HG03108 (cell line): ENCODE data around the gene EXOSC9.
A peak's percentile ranks its signal among the peaks of the same experiment; 100 is the strongest.
"Not testable (repeated sequence)": the region's sequence is repeated elsewhere in the genome, so short reads cannot be mapped to it uniquely, and the experiment has no call there.

Experiments
- ATAC-seq: cut with Tn5 transposase; IDR thresholded peaks from one replicate; pipeline ENCODE4 v1.9.1; 2021; ENCODE audit warnings: moderate library complexity; ENCODE audit not compliant: unreplicated experiment

Gene EXOSC9

GRCh38 chr4:121800961-121801714, at the start of gene EXOSC9:
Gene EXOSC9, plus strand, starts transcription at chr4:121801323. Its CDS starts 102 bp downstream, at chr4:121801425.
- peak; percentile 73 for ATAC-seq

- not testable (repeated sequence) for ATAC-seq
Observed at GRCh38 chr4:121752142-121752541, 49.0 kb upstream of the EXOSC9 start.

- ATAC-seq, result no peak
Observed at GRCh38 chr4:121758925-121759568, 42.1 kb upstream of the EXOSC9 start.

- no peak for ATAC-seq
Observed at GRCh38 chr4:121760205-121760604, 40.9 kb upstream of the EXOSC9 start.

- no peak for ATAC-seq
Observed at GRCh38 chr4:121764303-121764701, 36.8 kb upstream of the EXOSC9 start.

- ATAC-seq, result no peak
Observed at GRCh38 chr4:121764702-121765367, 36.3 kb upstream of the EXOSC9 start, which contains the start of gene SMIM43. Gene SMIM43, minus strand, starts transcription at chr4:121765164. Its CDS starts 59 bp downstream, at chr4:121765105.

- ATAC-seq, result no peak
Observed at GRCh38 chr4:121765368-121765705, 35.8 kb upstream of the EXOSC9 start.

GRCh38 chr4:121765971-121766538, 35.1 kb upstream of the EXOSC9 start:
- no peak for ATAC-seq

GRCh38 chr4:121767166-121767565, 34.0 kb upstream of the EXOSC9 start:
- ATAC-seq, result no peak

GRCh38 chr4:121769341-121769740, 31.8 kb upstream of the EXOSC9 start:
- no peak for ATAC-seq

- ATAC-seq, result no peak
Observed at GRCh38 chr4:121771869-121772268, 29.3 kb upstream of the EXOSC9 start.

GRCh38 chr4:121773883-121774282, 27.2 kb upstream of the EXOSC9 start:
- ATAC-seq, result no peak

GRCh38 chr4:121776610-121777401, 24.3 kb upstream of the EXOSC9 start:
- no peak for ATAC-seq

GRCh38 chr4:121777625-121778024, 23.5 kb upstream of the EXOSC9 start:
- no peak for ATAC-seq

GRCh38 chr4:121778991-121779628, 22.0 kb upstream of the EXOSC9 start:
- no peak for ATAC-seq

- no peak for ATAC-seq
Observed at GRCh38 chr4:121783210-121783609, 17.9 kb upstream of the EXOSC9 start.

- ATAC-seq, result no peak
Observed at GRCh38 chr4:121784401-121784800, 16.7 kb upstream of the EXOSC9 start.

GRCh38 chr4:121784975-121785374, 16.1 kb upstream of the EXOSC9 start:
- ATAC-seq, result no peak

GRCh38 chr4:121785479-121785878, 15.6 kb upstream of the EXOSC9 start:
- ATAC-seq, result no peak

- no peak for ATAC-seq
Observed at GRCh38 chr4:121786221-121786620, 14.9 kb upstream of the EXOSC9 start.
